Measurements from ENCODE around the gene GK2. TPM values are rescaled to one million over a fixed set of nuclear protein-coding genes. Genes with fewer than 3 reads are reported as not detected.

The GK2 gene
- total RNA-seq, 4 donors from 2014 or later, result 0.27 TPM; not detected in 3

DNA sequence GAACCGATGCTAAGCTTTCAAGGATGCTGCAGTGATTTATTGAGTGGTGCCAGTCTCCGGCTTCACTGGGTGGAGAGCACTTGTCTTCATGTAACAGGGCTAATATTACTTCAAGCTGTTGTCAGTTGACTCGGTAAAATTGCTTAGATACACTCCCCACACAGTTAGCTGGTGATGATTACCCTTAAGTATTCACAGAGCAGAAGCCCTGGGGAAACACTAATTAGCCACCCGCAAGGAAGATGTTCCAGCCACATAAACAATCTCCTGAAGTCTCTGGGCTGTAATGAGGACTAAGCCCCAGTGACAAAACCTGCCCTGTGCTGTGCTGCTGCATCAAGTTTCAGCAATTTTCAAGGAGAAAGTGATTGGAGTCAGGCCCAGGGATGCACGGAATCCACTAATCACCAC is 37.3 kb upstream of the GK2 start:
- no peaks in the 10 kb centered on the region for H3K36me3 ChIP-seq
- H3K4me1 ChIP-seq, result no peaks in the 10 kb centered on the region
- H3K27me3 ChIP-seq, result no peaks in the 10 kb centered on the region
- 11 to 17% methylated on average over 5 of the region's 5 CpGs for WGBS, 2 donors
- no peak overlapping the region for H3K27ac ChIP-seq
- no peak overlapping the region for H3K4me3 ChIP-seq (replicated peaks in 1 of 3)
- peak; percentile 4 to 5 for DNase-seq
- no peak for TF ChIP-seq CTCF (IDR thresholded peaks at IDR 0.05)
- no peak for TF ChIP-seq POLR2A (IDR thresholded peaks at IDR 0.05)
- H3K9me3 ChIP-seq, result no peaks in the 10 kb centered on the region
- intact Hi-C loops (cut with DNase I), result no loop called here

- H3K27ac ChIP-seq, result no peak overlapping the region
- H3K4me3 ChIP-seq (replicated peaks in 1 of 3), result no peak overlapping the region
- 88 to 96% methylated on average over 3 of the region's 3 CpGs for WGBS, 2 donors
- TF ChIP-seq POLR2A (IDR thresholded peaks at IDR 0.05) (no peak), CTCF (IDR thresholded peaks at IDR 0.05) (no peak)
- no peak for DNase-seq
- H3K36me3 ChIP-seq, result no peaks in the 10 kb centered on the region
- intact Hi-C loops (cut with DNase I), result no loop called here
- no peaks in the 10 kb centered on the region for H3K9me3 ChIP-seq
- H3K27me3 ChIP-seq, result no peaks in the 10 kb centered on the region
- H3K4me1 ChIP-seq, result no peaks in the 10 kb centered on the region
Measured at GRCh38 chr4:79442422-79442821, 34.4 kb upstream of the GK2 start.

GRCh38 chr4:79439489-79439888 is 31.5 kb upstream of the GK2 start:
- WGBS, 2 donors, result 87 to 95% methylated on average over 1 of the region's 1 CpG
- Histone ChIP-seq H3K9me3 (no peaks in the 10 kb centered on the region), H3K4me1 (no peaks in the 10 kb centered on the region), H3K36me3 (no peaks in the 10 kb centered on the region), H3K27me3 (no peaks in the 10 kb centered on the region), H3K27ac (no peak overlapping the region), H3K4me3 (replicated peaks in 1 of 3) (no peak overlapping the region)
- intact Hi-C loops (cut with DNase I), result no loop called here
- TF ChIP-seq CTCF (IDR thresholded peaks at IDR 0.05), result no peak
- TF ChIP-seq POLR2A (IDR thresholded peaks at IDR 0.05), result no peak
- DNase-seq, result no peak

DNA sequence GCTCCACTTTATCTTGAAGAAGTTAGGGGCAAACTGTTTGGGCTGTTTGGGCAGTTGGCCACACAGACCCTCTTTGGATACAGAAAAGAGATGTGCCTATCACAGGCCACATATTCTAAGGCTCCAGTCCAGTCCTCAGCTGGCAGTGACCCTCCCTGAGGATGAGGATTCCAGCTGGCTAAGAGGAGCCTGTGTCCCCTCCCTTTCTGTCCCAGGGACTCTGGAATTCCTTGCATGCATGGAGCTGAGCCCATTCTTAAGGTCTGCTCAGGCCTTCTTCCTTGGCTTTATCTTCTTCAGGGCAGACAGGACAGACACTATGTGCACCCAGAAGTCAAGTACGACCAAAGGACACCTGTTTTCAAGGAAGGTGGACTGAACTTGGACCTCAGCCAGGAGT is 23.8 kb upstream of the GK2 start:
- intact Hi-C loops (cut with DNase I), result no loop called here
- DNase-seq, result no peak
- H3K9me3 ChIP-seq, result no peaks in the 10 kb centered on the region
- no peak for TF ChIP-seq CTCF (IDR thresholded peaks at IDR 0.05)
- no peak for TF ChIP-seq POLR2A (IDR thresholded peaks at IDR 0.05)
- no peaks in the 10 kb centered on the region for H3K27me3 ChIP-seq
- H3K4me1 ChIP-seq, result no peaks in the 10 kb centered on the region
- 53 to 89% methylated on average over 1 of the region's 1 CpG for WGBS, 2 donors
- H3K36me3 ChIP-seq, result no peaks in the 10 kb centered on the region
- no peak overlapping the region for H3K4me3 ChIP-seq (replicated peaks in 1 of 3)
- H3K27ac ChIP-seq, result no peak overlapping the region

GRCh38 chr4:79429113-79429903 is 21.3 kb upstream of the GK2 start:
- no peak for DNase-seq
- intact Hi-C loops (cut with DNase I), result no loop called here
- H3K27me3 ChIP-seq, result no peaks in the 10 kb centered on the region
- no peak for TF ChIP-seq POLR2A (IDR thresholded peaks at IDR 0.05)
- TF ChIP-seq CTCF (IDR thresholded peaks at IDR 0.05), result no peak
- no peaks in the 10 kb centered on the region for H3K4me1 ChIP-seq
- H3K36me3 ChIP-seq, result no peaks in the 10 kb centered on the region
- WGBS, 2 donors, result 62 to 66% methylated on average over 2 of the region's 2 CpGs
- H3K4me3 ChIP-seq (replicated peaks in 1 of 3), result no peak overlapping the region
- no peak overlapping the region for H3K27ac ChIP-seq
- no peaks in the 10 kb centered on the region for H3K9me3 ChIP-seq
